ENCODE data around the gene SLC37A2. TPM values are rescaled to one million over a fixed set of nuclear protein-coding genes. Genes with fewer than 3 reads are reported as not detected.

SLC37A2 gene
- total and polyA plus RNA-seq, 2 experiments from 2014 or later = 2.8 to 3.9 TPM

DNA sequence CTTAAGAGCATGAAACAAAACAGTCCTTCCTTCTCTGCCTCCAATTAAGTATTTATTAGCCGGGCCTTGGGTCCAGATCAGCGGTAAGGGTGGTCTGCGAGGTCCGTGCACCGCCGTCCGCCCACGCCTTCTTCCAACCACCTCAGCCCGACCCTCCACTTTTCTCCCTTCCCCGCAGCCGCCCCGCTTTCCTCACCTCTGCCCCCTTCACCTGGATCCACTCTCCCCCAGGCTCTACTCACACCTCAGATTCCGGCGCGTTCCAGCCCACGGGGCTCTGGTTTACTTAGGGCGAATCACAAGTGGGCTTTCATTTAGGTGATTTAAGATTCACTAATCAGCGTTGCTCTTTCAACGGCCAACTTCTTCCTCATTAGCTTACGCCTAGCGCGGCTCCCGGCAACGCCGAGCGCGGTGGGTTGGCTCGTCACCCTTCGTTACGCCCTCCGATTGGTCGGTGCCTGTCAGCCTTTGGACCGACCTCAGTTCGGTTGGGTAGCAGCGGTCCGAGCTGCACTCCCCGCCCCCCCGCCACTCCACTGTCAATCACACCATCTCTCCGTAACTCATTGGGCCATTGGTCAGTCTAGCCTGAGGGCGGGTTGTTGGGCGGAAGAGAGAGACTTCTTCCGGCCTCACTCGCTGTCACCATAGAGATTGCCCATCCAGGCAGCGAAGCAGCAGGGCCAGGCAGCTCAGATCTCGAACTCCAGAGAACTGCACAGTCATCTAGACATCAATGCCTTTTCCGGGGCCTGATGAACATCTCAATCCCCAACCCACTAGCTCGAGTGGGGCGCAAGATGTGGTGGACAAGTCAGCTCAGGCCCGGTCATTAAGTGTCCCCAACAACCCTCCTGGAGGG lies 48.5 kb downstream of the SLC37A2 start, which contains the start of gene TMEM218:
TMEM218 (minus strand) TSS at position 284 of the 865 bp plus-strand sequence. CDS start 9,385 bp downstream, outside the sequence.
- peak within 1 kb of the TSS; percentile 52 for H2AFZ ChIP-seq
- no peaks in the 10 kb centered on the region for H3K4me1 ChIP-seq (ENCODE audit: insufficient read depth)
- 8% methylated on average over 40 of the region's 49 CpGs for WGBS (ENCODE audit: low lambda C conversion rate, missing lambda C conversion rate)
- no peaks in the 10 kb centered on the region for H3K36me3 ChIP-seq (replicated peaks; ENCODE audit: insufficient read depth, low read depth)
- H3K27ac ChIP-seq = peak within 1 kb of the TSS; percentile 63
- H3K4me2 ChIP-seq = peak within 1 kb of the TSS; percentile 77
- no peaks in the 10 kb centered on the region for H3K9me3 ChIP-seq (ENCODE audit: low read depth)
- H3K4me3 ChIP-seq = peak within 1 kb of the TSS; percentile 45
- TF ChIP-seq, protein P1, sequence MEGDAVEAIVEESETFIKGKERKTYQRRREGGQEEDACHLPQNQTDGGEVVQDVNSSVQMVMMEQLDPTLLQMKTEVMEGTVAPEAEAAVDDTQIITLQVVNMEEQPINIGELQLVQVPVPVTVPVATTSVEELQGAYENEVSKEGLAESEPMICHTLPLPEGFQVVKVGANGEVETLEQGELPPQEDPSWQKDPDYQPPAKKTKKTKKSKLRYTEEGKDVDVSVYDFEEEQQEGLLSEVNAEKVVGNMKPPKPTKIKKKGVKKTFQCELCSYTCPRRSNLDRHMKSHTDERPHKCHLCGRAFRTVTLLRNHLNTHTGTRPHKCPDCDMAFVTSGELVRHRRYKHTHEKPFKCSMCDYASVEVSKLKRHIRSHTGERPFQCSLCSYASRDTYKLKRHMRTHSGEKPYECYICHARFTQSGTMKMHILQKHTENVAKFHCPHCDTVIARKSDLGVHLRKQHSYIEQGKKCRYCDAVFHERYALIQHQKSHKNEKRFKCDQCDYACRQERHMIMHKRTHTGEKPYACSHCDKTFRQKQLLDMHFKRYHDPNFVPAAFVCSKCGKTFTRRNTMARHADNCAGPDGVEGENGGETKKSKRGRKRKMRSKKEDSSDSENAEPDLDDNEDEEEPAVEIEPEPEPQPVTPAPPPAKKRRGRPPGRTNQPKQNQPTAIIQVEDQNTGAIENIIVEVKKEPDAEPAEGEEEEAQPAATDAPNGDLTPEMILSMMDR (IDR thresholded peaks at IDR 0.05; ENCODE audit: poor library complexity) = no peak
- no peak for TF ChIP-seq EZH2 (IDR thresholded peaks at IDR 0.05; ENCODE audit: borderline replicate concordance)
- TF ChIP-seq EZH2phosphoT487 (IDR thresholded peaks at IDR 0.05; ENCODE audit: low read depth, severe bottlenecking, unreplicated experiment) = no peak
- DNase-seq (ENCODE audit: low spot score) = peak; percentile 99
- no peaks in the 10 kb centered on the region for H3K27me3 ChIP-seq
- no peaks in the 10 kb centered on the region for H4K20me1 ChIP-seq (ENCODE audit: insufficient read depth, poor library complexity, severe bottlenecking)
- no peaks in the 10 kb centered on the region for H3K9me2 ChIP-seq (replicated peaks; ENCODE audit: insufficient read depth)
- H3K79me2 ChIP-seq = peaks cover 13% of the 10 kb centered on the region

DNA sequence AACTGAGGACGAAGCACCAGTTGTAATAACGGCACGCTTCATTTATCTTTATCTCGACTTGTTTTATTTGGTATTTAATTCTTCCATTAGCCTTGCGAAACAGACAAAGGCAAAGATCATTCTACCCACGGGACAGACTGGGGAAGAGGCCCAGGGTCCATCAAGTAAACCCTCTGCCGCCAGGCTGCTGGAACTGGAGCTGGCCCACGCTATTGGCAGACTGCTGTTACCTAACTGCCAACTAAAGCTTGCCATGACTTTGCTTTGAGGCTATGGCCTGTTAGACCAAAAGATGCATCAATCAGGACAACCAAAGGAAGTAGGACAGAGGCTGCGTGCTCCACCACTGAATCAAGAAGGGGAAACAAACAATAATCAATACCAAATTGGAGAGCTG lies 49.1 kb downstream of the SLC37A2 start:
- H3K79me2 ChIP-seq = peaks cover 13% of the 10 kb centered on the region
- peak overlapping the region; percentile 50 for H2AFZ ChIP-seq
- H3K4me2 ChIP-seq = peak overlapping the region; percentile 69
- no peaks in the 10 kb centered on the region for H3K36me3 ChIP-seq (replicated peaks; ENCODE audit: insufficient read depth, low read depth)
- H3K4me3 ChIP-seq = no peak overlapping the region
- H4K20me1 ChIP-seq (ENCODE audit: insufficient read depth, poor library complexity, severe bottlenecking) = no peaks in the 10 kb centered on the region
- no peak for DNase-seq (ENCODE audit: low spot score)
- H3K9me3 ChIP-seq (ENCODE audit: low read depth) = no peaks in the 10 kb centered on the region
- 91% methylated on average over 9 of the region's 9 CpGs for WGBS (ENCODE audit: low lambda C conversion rate, missing lambda C conversion rate)
- TF ChIP-seq, protein P1 (IDR thresholded peaks at IDR 0.05; ENCODE audit: poor library complexity) = no peak
- TF ChIP-seq EZH2phosphoT487 (IDR thresholded peaks at IDR 0.05; ENCODE audit: low read depth, severe bottlenecking, unreplicated experiment) (no peak), EZH2 (IDR thresholded peaks at IDR 0.05; ENCODE audit: borderline replicate concordance) (no peak)
- peak overlapping the region; percentile 16 for H3K27ac ChIP-seq
- H3K9me2 ChIP-seq (replicated peaks; ENCODE audit: insufficient read depth) = no peaks in the 10 kb centered on the region
- H3K27me3 ChIP-seq = no peaks in the 10 kb centered on the region
- no peaks in the 10 kb centered on the region for H3K4me1 ChIP-seq (ENCODE audit: insufficient read depth)

DNA sequence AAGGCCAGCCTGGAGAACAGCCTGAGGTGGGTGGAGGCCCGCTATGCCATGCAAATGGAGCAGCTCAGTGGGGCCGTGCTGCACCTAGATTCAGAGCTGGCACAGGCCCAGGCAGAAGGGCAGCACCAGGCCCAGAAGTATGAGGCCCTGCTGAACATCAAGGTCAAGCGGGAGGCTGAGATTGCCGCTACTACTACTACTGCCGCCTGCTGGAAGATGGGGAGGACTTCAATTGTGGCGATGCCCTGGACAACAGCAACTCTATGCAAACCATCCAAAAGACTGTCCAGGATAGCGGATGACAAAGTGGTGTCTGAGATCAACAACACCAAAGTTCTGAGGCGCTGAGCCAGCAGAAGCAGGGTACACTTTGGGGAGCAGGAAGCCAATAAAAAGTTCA lies 51.4 kb downstream of the SLC37A2 start:
- no peak overlapping the region for H3K27ac ChIP-seq
- no peak overlapping the region for H2AFZ ChIP-seq
- no peak for TF ChIP-seq EZH2 (IDR thresholded peaks at IDR 0.05; ENCODE audit: borderline replicate concordance)
- no peak for TF ChIP-seq EZH2phosphoT487 (IDR thresholded peaks at IDR 0.05; ENCODE audit: low read depth, severe bottlenecking, unreplicated experiment)
- TF ChIP-seq, protein P1 (IDR thresholded peaks at IDR 0.05; ENCODE audit: poor library complexity) = no peak
- H3K4me3 ChIP-seq = no peak overlapping the region
- peaks cover 10% of the 10 kb centered on the region for H3K79me2 ChIP-seq
- H4K20me1 ChIP-seq (ENCODE audit: insufficient read depth, poor library complexity, severe bottlenecking) = no peaks in the 10 kb centered on the region
- H3K9me2 ChIP-seq (replicated peaks; ENCODE audit: insufficient read depth) = no peaks in the 10 kb centered on the region
- H3K4me1 ChIP-seq (ENCODE audit: insufficient read depth) = no peaks in the 10 kb centered on the region
- DNase-seq (ENCODE audit: low spot score) = no peak
- no peaks in the 10 kb centered on the region for H3K9me3 ChIP-seq (ENCODE audit: low read depth)
- no peaks in the 10 kb centered on the region for H3K36me3 ChIP-seq (replicated peaks; ENCODE audit: insufficient read depth, low read depth)
- 52% methylated on average over 8 of the region's 8 CpGs for WGBS (ENCODE audit: low lambda C conversion rate, missing lambda C conversion rate)
- no peaks in the 10 kb centered on the region for H3K27me3 ChIP-seq
- no peak overlapping the region for H3K4me2 ChIP-seq
